Psoas muscle (tissue), 8 donors: ENCODE results near the gene USE1. TPM values are rescaled to one million over a fixed set of nuclear protein-coding genes. Genes with fewer than 3 reads are reported as not detected.

Source experiments
- ATAC-seq, 4 donors: fragments of 200-7000 bp; cut with Tn5 transposase; one replicate each; pipeline ENCODE4 v1.9.1; 2020; ENCODE audit warnings: moderate library complexity in 3 of 4, mild to moderate bottlenecking in 2 of 4
- DNase-seq, 2 donors: peaks; one replicate each; pipeline ENCODE4 v3.0.0-alpha.2; 2020
- H3K27ac ChIP-seq: fragments of 200-600 bp; one replicate; pipeline ENCODE4 v1.8.0; 2022
- H3K27me3 ChIP-seq, 3 donors: fragments of 200-600 bp in 1 of 3; one replicate each; pipeline versions ENCODE4 v1.6.1 to v1.8.0; 2013 to 2022; ENCODE audit warnings: low read length in 2 of 3, mild to moderate bottlenecking in 2 of 3, moderate library complexity in 1 of 3; ENCODE audit not compliant: insufficient read depth in 3 of 3
- H3K36me3 ChIP-seq, 2 donors: fragments of 200-600 bp in 1 of 2; one replicate each; pipeline versions ENCODE4 v1.6.1 to v1.8.0; 2013 to 2022; ENCODE audit warnings: low read depth in 1 of 2, mild to moderate bottlenecking in 1 of 2, moderate library complexity in 1 of 2; ENCODE audit not compliant: insufficient read depth in 1 of 2
- H3K4me1 ChIP-seq: fragments of 200-600 bp; one replicate; pipeline ENCODE4 v1.8.0; 2022
- H3K4me3 ChIP-seq: fragments of 200-600 bp; one replicate; pipeline ENCODE4 v1.8.0; 2022; ENCODE audit warnings: mild to moderate bottlenecking
- H3K9me3 ChIP-seq: fragments of 200-600 bp; one replicate; pipeline ENCODE4 v1.8.0; 2022
- WGBS, 3 donors: extraction: QIAGEN DNeasy Blood & Tissue Kit; methylation state at CpG; one replicate each; pipeline versions ENCODE4 v1.1.6 to v1.1.7; 2013; 5-methylcytosine and 5-hydroxymethylcytosine counted together
- intact Hi-C, 2 donors: fragments of 100-400 bp; cut with DNase I; formaldehyde crosslinking; loops; one replicate each; pipeline versions ENCODE4 v1.11.0 to v1.14.2; 2022
- polyA plus RNA-seq, 3 donors: library from polyadenylated mRNA; stranded (reverse); fragments of 200-250 nt; gene quantifications; one replicate each; pipeline ENCODE4 v1.2.3, GENCODE V29; 2013
- total RNA-seq, 4 donors: library from RNA; stranded (reverse); fragmentation: NEBNext Ultra II Directional in 2 of 4; extraction: Animal tissue kit (Norgen Biotek cat#: 25700) in 2 of 4; gene quantifications; one replicate each; pipeline versions ENCODE4 v1.2.1 to v1.2.4, GENCODE V29; 2021 to 2023
- TF ChIP-seq, protein P1 (sequence below): fragments of 200-600 bp; IDR thresholded peaks from one replicate; pipeline ENCODE4 v1.8.0; 2022; ENCODE audit warnings: antibody characterized with exemption
- donor health status: healthy with polysubstance abuse.
- donor health status: DM: no; HTN: no; CAD: no; lungs with moderate emphysema.
- donor health status: Bipolar disorder and iron deficiency.
- donor health status: healthy.
- donor health status: DM: yes; HTN: yes; CAD: no.
- donor health status: DM: no; HTN: no; CAD: no.
- donor health status: DM: no; HTN: no; CAD: no.
- donor health status: DM: yes; HTN: yes; CAD: no.

USE1 gene
- total and polyA plus RNA-seq, 7 donors = 25.5 to 83.0 (median 41.2) TPM

DNA sequence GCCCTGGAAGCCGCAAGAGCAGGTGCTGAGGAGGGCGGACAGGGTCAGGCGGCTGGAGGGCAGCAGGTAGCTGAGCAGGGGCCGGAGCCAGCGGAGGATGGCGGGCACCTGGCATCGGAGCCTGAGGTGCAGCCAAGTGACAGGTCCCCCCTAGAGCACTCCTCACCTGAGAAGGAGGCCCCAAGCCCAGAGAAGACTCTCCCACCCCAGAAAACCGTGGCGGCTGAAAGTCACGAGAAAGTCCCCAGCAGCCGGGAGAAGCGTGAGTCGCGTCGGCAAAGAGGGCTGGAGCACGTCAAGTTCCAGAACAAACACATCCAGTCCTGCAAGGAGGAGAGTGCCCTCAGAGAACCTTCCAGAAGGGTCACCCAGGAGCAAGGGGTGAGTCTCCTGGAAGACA lies 20.5 kb upstream of the USE1 start:
- no peaks in the 10 kb centered on the region for H3K4me1 ChIP-seq
- ATAC-seq = no peak
- no peaks in the 10 kb centered on the region for H3K9me3 ChIP-seq
- no peak overlapping the region for H3K27ac ChIP-seq
- intact Hi-C loops = no loop called here
- no peak overlapping the region for H3K4me3 ChIP-seq
- no peaks in the 10 kb centered on the region for H3K27me3 ChIP-seq
- 96 to 98% (median 97%) methylated on average over 15 to 16 of the region's 16 CpGs for WGBS, 3 donors
- TF ChIP-seq, protein P1, sequence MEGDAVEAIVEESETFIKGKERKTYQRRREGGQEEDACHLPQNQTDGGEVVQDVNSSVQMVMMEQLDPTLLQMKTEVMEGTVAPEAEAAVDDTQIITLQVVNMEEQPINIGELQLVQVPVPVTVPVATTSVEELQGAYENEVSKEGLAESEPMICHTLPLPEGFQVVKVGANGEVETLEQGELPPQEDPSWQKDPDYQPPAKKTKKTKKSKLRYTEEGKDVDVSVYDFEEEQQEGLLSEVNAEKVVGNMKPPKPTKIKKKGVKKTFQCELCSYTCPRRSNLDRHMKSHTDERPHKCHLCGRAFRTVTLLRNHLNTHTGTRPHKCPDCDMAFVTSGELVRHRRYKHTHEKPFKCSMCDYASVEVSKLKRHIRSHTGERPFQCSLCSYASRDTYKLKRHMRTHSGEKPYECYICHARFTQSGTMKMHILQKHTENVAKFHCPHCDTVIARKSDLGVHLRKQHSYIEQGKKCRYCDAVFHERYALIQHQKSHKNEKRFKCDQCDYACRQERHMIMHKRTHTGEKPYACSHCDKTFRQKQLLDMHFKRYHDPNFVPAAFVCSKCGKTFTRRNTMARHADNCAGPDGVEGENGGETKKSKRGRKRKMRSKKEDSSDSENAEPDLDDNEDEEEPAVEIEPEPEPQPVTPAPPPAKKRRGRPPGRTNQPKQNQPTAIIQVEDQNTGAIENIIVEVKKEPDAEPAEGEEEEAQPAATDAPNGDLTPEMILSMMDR = no peak
- H3K36me3 ChIP-seq = peaks cover 0 to 79% of the 10 kb centered on the region in 2 donors
- no peak for DNase-seq

- TF ChIP-seq, protein P1 = no peak
- ATAC-seq (no peak), DNase-seq (no peak)
- Histone ChIP-seq H3K36me3 (peaks cover 0 to 81% of the 10 kb centered on the region in 2 donors), H3K27me3 (no peaks in the 10 kb centered on the region), H3K27ac (no peak overlapping the region), H3K9me3 (no peaks in the 10 kb centered on the region), H3K4me3 (no peak overlapping the region), H3K4me1 (no peaks in the 10 kb centered on the region)
- intact Hi-C loops = no loop called here
- WGBS, 3 donors = 97 to 98% (median 98%) methylated on average over 14 to 23 of the region's 23 CpGs
These were observed 20.1 kb upstream of the USE1 start for GRCh38 chr19:17195106-17195505.

- DNase-seq (no peak), ATAC-seq (no peak)
- no peak overlapping the region for H3K27ac ChIP-seq
- intact Hi-C loops = no loop called here
- peaks cover 0 to 81% of the 10 kb centered on the region in 2 donors for H3K36me3 ChIP-seq
- TF ChIP-seq, protein P1 = no peak
- no peak overlapping the region for H3K4me3 ChIP-seq
- H3K9me3 ChIP-seq = no peaks in the 10 kb centered on the region
- no peaks in the 10 kb centered on the region for H3K27me3 ChIP-seq
- no peaks in the 10 kb centered on the region for H3K4me1 ChIP-seq
- 96 to 98% (median 98%) methylated on average over 7 of the region's 7 CpGs for WGBS, 3 donors
These were observed 18.5 kb upstream of the USE1 start for GRCh38 chr19:17196610-17197009.

- H3K36me3 ChIP-seq = peaks cover 0 to 81% of the 10 kb centered on the region in 2 donors
- 94 to 97% (median 94%) methylated on average over 16 of the region's 16 CpGs for WGBS, 3 donors
- intact Hi-C loops = no loop called here
These were observed 17.5 kb upstream of the USE1 start for GRCh38 chr19:17197666-17198065.

More at GRCh38 chr19:17197666-17198065, 17.5 kb upstream of the USE1 start:
- no peak overlapping the region for H3K4me3 ChIP-seq
- no peaks in the 10 kb centered on the region for H3K27me3 ChIP-seq
- DNase-seq (no peak), ATAC-seq (no peak)
- no peak overlapping the region for H3K27ac ChIP-seq
- H3K9me3 ChIP-seq = no peaks in the 10 kb centered on the region
- TF ChIP-seq, protein P1 = no peak
- no peaks in the 10 kb centered on the region for H3K4me1 ChIP-seq
